Neural cell (in vitro differentiated cells): Measurements from ENCODE around the gene TFPI.

Experiments
- CTCF ChIP-seq: fragments of 450-650 bp; IDR thresholded peaks from 2 replicates; pipeline ENCODE4 v1.5.1; 2014; ENCODE audit warnings: antibody characterized with exemption, mild to moderate bottlenecking, moderate library complexity; ENCODE audit not compliant: poor library complexity, severe bottlenecking
- EP300 ChIP-seq: fragments of 450-650 bp; conservative IDR thresholded peaks from 2 replicates; pipeline ENCODE4 v1.6.1; 2014; ENCODE audit warnings: antibody characterized with exemption, mild to moderate bottlenecking, moderate library complexity; ENCODE audit not compliant: poor library complexity, severe bottlenecking

- no peak for TF ChIP-seq EP300
- no peak for TF ChIP-seq CTCF
These were observed 4.2 kb downstream of the TFPI start for GRCh38 chr2:187549951-187550555.
